ENCODE results near the gene CRK. TPM values are rescaled to one million over a fixed set of nuclear protein-coding genes. Genes with fewer than 3 reads are reported as not detected.

Gene CRK
- total and polyA plus RNA-seq, 12 donors: 22.2 to 47.5 (median 36.0) TPM

GRCh38 chr17:1473170-1473569 lies 17.1 kb upstream of the CRK start:
- Histone ChIP-seq H3K4me1 (peaks cover 0 to 28% (median 17%) of the 10 kb centered on the region in 9 donors), H3K27ac (no peak overlapping the region), H3K4me3 (no peak overlapping the region), H3K9me3 (no peaks in the 10 kb centered on the region), H3K36me3 (peaks cover 5 to 100% (median 68%) of the 10 kb centered on the region in 9 donors), H3K27me3 (no peaks in the 10 kb centered on the region)
- TF ChIP-seq CTCF (IDR thresholded peaks at IDR 0.05): no peak
- DNase-seq (no peak), ATAC-seq (peak in 2 of 8 donors; percentile 2 to 12)
- 67 to 74% methylated on average over 11 of the region's 11 CpGs for WGBS, 2 donors
- intact Hi-C loops (cut with DNase I): no loop called here

- Histone ChIP-seq H3K27ac (no peak overlapping the region), H3K4me1 (peaks cover 0 to 28% (median 21%) of the 10 kb centered on the region in 9 donors), H3K36me3 (peaks cover 5 to 99% (median 65%) of the 10 kb centered on the region in 9 donors), H3K4me3 (no peak overlapping the region), H3K9me3 (no peaks in the 10 kb centered on the region), H3K27me3 (no peaks in the 10 kb centered on the region)
- DNase-seq (no peak), ATAC-seq (no peak)
- no peak for TF ChIP-seq CTCF (IDR thresholded peaks at IDR 0.05)
- intact Hi-C loops (cut with DNase I): no loop called here
- WGBS, 2 donors: 85 to 87% methylated on average over 42 of the region's 42 CpGs
Measured at GRCh38 chr17:1471911-1472821, 16.1 kb upstream of the CRK start.

- peaks cover 5 to 99% (median 64%) of the 10 kb centered on the region in 9 donors for H3K36me3 ChIP-seq
- no peaks in the 10 kb centered on the region for H3K9me3 ChIP-seq
- DNase-seq (no peak), ATAC-seq (no peak)
- no peaks in the 10 kb centered on the region for H3K27me3 ChIP-seq
- intact Hi-C loops (cut with DNase I): no loop called here
- H3K27ac ChIP-seq: no peak overlapping the region
- TF ChIP-seq CTCF (IDR thresholded peaks at IDR 0.05): no peak
- H3K4me1 ChIP-seq: peaks cover 0 to 23% (median 17%) of the 10 kb centered on the region in 9 donors
- H3K4me3 ChIP-seq: no peak overlapping the region
- 91 to 94% methylated on average over 15 of the region's 15 CpGs for WGBS, 2 donors
Measured at GRCh38 chr17:1471490-1471889, 15.5 kb upstream of the CRK start.

- ATAC-seq (peak in 1 of 8 donors; percentile 5), DNase-seq (no peak)
- Histone ChIP-seq H3K4me3 (no peak overlapping the region), H3K27me3 (no peaks in the 10 kb centered on the region), H3K27ac (no peak overlapping the region), H3K9me3 (no peaks in the 10 kb centered on the region), H3K4me1 (peaks cover 0 to 17% (median 13%) of the 10 kb centered on the region in 9 donors), H3K36me3 (peaks cover 5 to 99% (median 69%) of the 10 kb centered on the region in 9 donors)
- 82 to 83% methylated on average over 25 of the region's 25 CpGs for WGBS, 2 donors
- no peak for TF ChIP-seq CTCF (IDR thresholded peaks at IDR 0.05)
- intact Hi-C loops (cut with DNase I): no loop called here
Measured at GRCh38 chr17:1470755-1471462, 14.9 kb upstream of the CRK start.
